ENCODE data around the gene MTHFD2L. TPM values are rescaled to one million over a fixed set of nuclear protein-coding genes. Genes with fewer than 3 reads are reported as not detected.

Gene MTHFD2L
- total and polyA plus RNA-seq, 3 donors from 2014 or later, result 14.8 to 44.1 (median 29.1) TPM

DNA sequence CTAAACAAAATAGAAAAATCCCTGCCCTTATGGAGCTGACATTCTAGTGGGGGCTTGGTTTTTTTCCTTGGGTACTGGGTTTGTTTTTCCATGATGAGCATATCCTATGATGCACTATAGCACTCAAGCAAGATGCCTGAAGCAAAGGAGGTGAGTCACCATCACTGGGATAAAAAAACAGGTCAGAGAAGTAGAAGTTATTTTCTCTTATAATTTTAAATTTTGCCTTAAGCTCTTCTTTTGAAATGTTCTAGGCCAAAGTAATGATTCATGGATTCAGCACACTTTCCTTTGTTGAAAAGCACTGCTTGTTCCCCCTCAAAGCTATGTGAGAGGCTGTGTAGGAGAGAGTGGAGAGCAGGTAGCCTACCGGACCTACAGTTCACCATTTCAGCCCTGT, 43.7 kb upstream of the MTHFD2L start:
- no peaks in the 10 kb centered on the region for H3K27me3 ChIP-seq
- H3K9me3 ChIP-seq, result no peaks in the 10 kb centered on the region
- H3K4me3 ChIP-seq, result no peak overlapping the region
- peaks cover 5% of the 10 kb centered on the region for H3K4me1 ChIP-seq
- TF ChIP-seq CTCF (IDR thresholded peaks at IDR 0.05) (no peak), POLR2A (IDR thresholded peaks at IDR 0.05) (no peak)
- no peak overlapping the region for H3K27ac ChIP-seq
- no peaks in the 10 kb centered on the region for H3K36me3 ChIP-seq (ENCODE audit: low read depth, missing control alignments)
- intact Hi-C loops (cut with DNase I; ENCODE audit: low total_unique reads), result no loop called here
- DNase-seq, result no peak
- WGBS, 2 donors, result 96 to 100% methylated on average over 1 of the region's 1 CpG

- no peak overlapping the region for H3K27ac ChIP-seq
- H3K9me3 ChIP-seq, result no peaks in the 10 kb centered on the region
- TF ChIP-seq CTCF (IDR thresholded peaks at IDR 0.05) (no peak), POLR2A (IDR thresholded peaks at IDR 0.05) (no peak)
- no peak for DNase-seq
- peaks cover 5% of the 10 kb centered on the region for H3K4me1 ChIP-seq
- H3K4me3 ChIP-seq, result no peak overlapping the region
- no peaks in the 10 kb centered on the region for H3K36me3 ChIP-seq (ENCODE audit: low read depth, missing control alignments)
- 36 to 50% methylated on average over 3 of the region's 3 CpGs for WGBS, 2 donors
- no peaks in the 10 kb centered on the region for H3K27me3 ChIP-seq
- intact Hi-C loops (cut with DNase I; ENCODE audit: low total_unique reads), result no loop called here
Measured at GRCh38 chr4:74117024-74117534, 40.8 kb upstream of the MTHFD2L start.

GRCh38 chr4:74118600-74119338, 39.1 kb upstream of the MTHFD2L start:
- Histone ChIP-seq H3K27ac (no peak overlapping the region), H3K4me1 (peaks cover 5% of the 10 kb centered on the region), H3K4me3 (no peak overlapping the region), H3K9me3 (no peaks in the 10 kb centered on the region), H3K27me3 (no peaks in the 10 kb centered on the region), H3K36me3 (ENCODE audit: low read depth, missing control alignments) (no peaks in the 10 kb centered on the region)
- intact Hi-C loops (cut with DNase I; ENCODE audit: low total_unique reads), result no loop called here
- TF ChIP-seq CTCF (IDR thresholded peaks at IDR 0.05) (no peak), POLR2A (IDR thresholded peaks at IDR 0.05) (no peak)
- 92 to 93% methylated on average over 6 of the region's 6 CpGs for WGBS, 2 donors
- no peak for DNase-seq

DNA sequence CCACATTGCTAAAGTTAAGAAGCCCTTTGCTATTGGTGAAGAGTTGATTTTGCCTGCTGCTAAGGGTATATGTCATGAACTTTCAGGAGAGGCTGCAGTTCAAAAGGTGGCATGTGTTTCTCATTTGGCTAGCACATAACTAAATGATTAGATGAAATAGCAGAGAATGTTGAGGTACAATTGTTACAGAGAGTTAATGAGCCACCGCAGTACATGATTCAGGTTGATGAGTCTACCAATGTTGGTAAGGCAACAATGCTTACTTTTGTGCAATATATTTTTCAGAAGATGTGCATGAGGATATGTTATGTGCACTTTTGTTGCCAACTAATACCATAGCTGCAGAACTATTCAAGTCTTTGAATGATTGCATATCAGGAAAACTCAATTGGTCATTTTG, 37.8 kb upstream of the MTHFD2L start:
- intact Hi-C loops (cut with DNase I; ENCODE audit: low total_unique reads), result no loop called here
- 83 to 96% methylated on average over 1 of the region's 1 CpG for WGBS, 2 donors
- no peak for DNase-seq

More for the DNA sequence above, 37.8 kb upstream of the MTHFD2L start:
- no peak for TF ChIP-seq CTCF (IDR thresholded peaks at IDR 0.05)
- TF ChIP-seq POLR2A (IDR thresholded peaks at IDR 0.05), result no peak
- Histone ChIP-seq H3K4me1 (peaks cover 5% of the 10 kb centered on the region), H3K9me3 (no peaks in the 10 kb centered on the region), H3K4me3 (no peak overlapping the region), H3K36me3 (ENCODE audit: low read depth, missing control alignments) (no peaks in the 10 kb centered on the region), H3K27me3 (no peaks in the 10 kb centered on the region), H3K27ac (no peak overlapping the region)

All from testis (tissue), 3 donors.